Mammary epithelial cell (primary cell): ENCODE results near the gene HOXA7.

Source experiments
- EZH2 ChIP-seq: IDR thresholded peaks from 2 replicates; pipeline ENCODE4 v1.6.1; 2012; ENCODE audit warnings: low read length, inconsistent platforms, borderline replicate concordance
- TF ChIP-seq, protein P1 (sequence below), 2 donors: IDR thresholded peaks in 1 of 2; conservative IDR thresholded peaks in 1 of 2; 2 replicates each; pipeline ENCODE4 v1.5.1; 2011 to 2012; ENCODE audit warnings: inconsistent platforms in 2 of 2, low read length in 2 of 2, mild to moderate bottlenecking in 2 of 2, control low read depth in 1 of 2, low read depth in 1 of 2; ENCODE audit not compliant: insufficient read depth in 1 of 2; ENCODE audit errors: extremely low read depth in 1 of 2

DNA sequence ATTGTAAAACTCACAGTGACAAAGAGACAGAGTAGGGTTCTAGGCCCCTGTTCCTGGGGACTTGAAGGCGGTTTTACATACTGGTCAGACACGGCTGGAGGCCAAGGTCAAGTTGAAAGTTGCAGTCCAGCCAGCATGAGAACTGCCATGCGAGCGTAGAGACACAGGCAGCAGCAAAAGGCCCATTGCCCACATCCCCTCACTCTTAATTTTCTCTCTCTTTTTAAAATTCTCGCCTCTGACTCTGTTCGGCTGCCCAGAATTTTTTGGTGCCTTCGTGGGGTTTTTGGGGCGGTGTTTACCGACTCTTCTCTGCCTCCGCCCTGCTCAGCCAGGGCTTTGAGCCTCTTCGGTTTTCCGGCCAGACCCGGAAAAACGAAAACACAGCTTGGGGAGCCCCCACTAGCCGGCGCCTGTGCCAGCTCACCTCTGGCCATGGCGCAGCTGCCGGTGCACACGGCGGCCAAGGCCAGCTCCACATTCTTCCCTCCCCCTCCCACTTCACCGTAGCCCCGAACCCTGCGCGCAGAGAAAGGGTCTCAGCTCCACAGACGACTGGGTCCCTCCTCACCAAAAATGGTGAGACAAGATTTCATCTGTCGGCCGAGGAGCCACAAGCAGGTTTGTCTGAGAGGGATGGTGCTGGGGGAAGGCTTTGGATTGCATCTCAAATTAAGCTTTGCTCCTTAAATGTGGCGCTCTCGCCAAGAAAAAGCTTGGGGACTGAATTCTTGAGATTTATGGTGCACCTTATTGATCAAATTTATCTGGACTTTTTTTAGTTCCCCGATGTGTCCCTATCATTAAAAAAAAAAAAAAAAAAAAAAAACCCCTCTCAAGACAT lies 45.8 kb upstream of the HOXA7 start:
- TF ChIP-seq, protein P1, sequence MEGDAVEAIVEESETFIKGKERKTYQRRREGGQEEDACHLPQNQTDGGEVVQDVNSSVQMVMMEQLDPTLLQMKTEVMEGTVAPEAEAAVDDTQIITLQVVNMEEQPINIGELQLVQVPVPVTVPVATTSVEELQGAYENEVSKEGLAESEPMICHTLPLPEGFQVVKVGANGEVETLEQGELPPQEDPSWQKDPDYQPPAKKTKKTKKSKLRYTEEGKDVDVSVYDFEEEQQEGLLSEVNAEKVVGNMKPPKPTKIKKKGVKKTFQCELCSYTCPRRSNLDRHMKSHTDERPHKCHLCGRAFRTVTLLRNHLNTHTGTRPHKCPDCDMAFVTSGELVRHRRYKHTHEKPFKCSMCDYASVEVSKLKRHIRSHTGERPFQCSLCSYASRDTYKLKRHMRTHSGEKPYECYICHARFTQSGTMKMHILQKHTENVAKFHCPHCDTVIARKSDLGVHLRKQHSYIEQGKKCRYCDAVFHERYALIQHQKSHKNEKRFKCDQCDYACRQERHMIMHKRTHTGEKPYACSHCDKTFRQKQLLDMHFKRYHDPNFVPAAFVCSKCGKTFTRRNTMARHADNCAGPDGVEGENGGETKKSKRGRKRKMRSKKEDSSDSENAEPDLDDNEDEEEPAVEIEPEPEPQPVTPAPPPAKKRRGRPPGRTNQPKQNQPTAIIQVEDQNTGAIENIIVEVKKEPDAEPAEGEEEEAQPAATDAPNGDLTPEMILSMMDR (conservative IDR thresholded peaks at IDR 0.05 in 1 of 2, IDR thresholded peaks at IDR 0.05 in 1 of 2; ENCODE audit: extremely low read depth in 1 of 2, insufficient read depth in 1 of 2, low read depth in 1 of 2, low read length in 2 of 2) = no peak
- peak; percentile 17 for TF ChIP-seq EZH2
